Left kidney (tissue), 2 donors: Measurements from ENCODE around the gene BLOC1S6. TPM values are rescaled to one million over a fixed set of nuclear protein-coding genes. Genes with fewer than 3 reads are reported as not detected.

ENCODE experiments used
- DNase-seq: peaks from one replicate; pipeline ENCODE4 v3.0.0-alpha.2; 2013
- polyA plus RNA-seq: library from polyadenylated mRNA; unstranded; fragments of 120-200 nt; gene quantifications from one replicate; pipeline ENCODE4 v1.2.1, GENCODE V29; 2013; ENCODE audit not compliant: insufficient read length

The BLOC1S6 gene
- polyA plus RNA-seq, 1 donor = 53.3 TPM

DNA sequence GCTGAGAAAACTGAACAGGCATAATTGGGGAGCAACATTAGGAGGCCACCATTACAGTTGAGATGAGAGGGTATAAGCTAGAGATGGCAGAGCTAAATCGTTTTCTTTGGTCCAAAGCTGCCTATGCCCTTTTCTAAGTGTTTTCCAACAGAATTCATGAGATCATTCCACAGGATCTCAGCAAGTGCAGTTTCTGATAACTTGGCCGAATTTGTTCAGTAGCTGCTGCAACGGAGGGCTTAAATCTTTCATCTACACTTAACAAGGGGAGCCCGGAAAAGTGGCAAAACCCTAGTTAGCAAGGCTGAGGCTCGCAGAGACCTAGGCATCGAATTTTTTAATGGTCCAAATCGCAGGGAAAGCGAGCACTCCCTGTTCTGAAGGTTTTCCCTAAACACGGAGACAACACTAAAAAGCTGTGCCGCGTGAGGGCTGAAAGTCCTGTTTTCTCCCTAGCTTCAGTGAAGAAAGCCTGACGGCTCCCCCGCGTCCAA lies 531 bp upstream of the BLOC1S6 start:
- DNase-seq = no peak

GRCh38 chr15:45587863-45588170 lies 638 bp downstream of the BLOC1S6 start:
- no peak for DNase-seq

DNA sequence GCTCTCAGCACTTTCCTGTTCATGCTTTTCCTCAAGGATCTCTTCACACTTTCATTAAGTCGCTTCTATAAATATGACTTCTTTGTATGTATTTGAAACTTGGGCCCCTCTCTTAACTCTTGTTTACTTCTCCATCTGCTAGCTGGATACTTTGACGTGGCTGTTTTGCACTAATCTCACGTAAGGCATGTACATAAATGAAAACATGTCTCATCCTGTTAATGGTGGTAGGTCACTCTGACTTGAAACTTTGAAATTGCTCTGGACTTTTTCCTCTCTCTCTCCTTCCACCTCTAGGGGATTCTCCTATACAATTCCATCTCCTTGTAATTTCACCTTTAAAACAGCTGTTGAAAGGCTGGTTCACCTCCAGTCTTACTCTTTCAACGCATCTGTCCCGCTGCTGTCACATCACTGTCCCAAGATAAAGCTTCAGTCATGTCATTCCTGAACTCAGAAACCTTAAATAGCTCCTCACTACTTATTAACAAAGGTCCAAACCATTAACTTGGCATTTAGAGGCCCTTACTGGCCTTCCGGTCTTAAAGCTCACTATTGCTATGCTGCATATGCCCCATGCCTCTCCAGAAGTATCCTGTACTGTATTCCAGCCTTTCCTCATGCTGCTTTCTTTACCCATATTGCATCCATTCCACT lies 1.2 kb downstream of the BLOC1S6 start:
- peak; percentile 22 for DNase-seq

DNA sequence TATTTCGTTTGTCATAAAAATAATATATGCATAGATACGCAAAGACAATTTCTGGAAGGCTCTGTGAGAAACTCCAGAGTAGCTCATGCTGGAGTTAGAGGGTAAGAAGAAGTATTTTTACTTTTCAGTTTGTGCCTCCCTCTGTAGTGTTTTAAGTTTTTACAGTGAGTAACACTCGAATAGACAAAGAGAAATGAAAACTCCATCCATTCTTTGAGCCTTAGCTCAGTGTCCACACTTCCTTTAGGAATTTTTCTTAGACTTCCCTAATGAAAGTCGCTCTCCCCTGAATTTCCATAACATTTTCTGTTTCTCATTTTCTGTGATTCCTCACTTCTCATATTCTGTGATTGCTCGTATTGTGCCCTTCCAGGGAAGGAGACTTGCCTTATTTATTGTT lies 2.1 kb downstream of the BLOC1S6 start:
- DNase-seq = no peak

- no peak for DNase-seq
Observed at GRCh38 chr15:45594319-45594718, 7.1 kb downstream of the BLOC1S6 start.

DNA sequence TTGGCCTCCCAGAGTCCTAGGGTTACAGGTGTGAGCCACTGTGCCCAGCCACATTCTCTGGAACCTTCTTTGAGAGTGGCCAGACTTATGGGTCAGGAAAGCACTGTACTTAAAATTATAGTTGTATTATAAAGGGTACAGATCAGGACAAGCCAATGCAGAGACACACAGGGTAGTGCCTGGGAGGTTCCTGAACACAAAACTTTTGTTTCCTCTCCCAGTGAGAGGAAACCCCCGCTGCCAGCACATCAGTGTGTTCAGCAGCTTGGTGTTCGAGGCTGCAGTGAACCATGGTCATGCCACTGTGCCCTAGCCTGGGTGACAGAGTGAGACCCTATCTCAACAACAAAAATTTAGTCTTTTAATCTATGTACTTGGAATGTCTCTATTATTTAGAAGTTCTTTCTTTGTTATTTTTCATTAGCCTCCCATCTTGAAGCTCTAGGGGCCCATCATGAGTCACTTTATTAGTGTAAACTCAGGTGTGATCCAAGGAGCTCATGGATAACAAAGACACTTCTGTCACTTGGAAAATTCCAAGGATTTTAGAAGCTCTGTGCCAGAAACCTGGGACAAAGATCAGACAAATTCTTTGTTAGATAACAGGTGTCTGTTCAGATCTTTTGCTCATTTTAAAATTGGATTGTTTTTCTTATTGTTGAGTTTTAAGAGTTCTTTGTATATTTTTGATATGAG lies 7.8 kb downstream of the BLOC1S6 start:
- no peak for DNase-seq

DNA sequence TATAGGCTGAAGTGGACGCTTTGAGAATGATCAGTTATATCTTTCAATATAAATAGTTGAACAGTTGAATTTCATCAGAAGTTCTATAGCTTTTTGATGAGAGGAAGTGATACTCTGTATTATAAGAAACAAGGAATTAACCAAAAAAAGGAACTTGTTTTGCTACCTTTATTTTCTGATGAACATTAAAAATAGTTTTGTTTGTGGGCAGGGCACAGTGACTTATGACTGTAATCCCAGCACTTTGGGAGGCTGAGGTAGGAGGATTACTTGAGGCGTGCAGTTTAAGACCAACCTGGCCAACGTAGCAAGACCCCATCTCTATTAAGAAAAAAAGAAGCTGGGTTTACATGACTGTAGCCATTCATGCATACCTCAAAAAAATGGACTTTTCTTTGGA lies 16.7 kb downstream of the BLOC1S6 start:
- DNase-seq = no peak

DNA sequence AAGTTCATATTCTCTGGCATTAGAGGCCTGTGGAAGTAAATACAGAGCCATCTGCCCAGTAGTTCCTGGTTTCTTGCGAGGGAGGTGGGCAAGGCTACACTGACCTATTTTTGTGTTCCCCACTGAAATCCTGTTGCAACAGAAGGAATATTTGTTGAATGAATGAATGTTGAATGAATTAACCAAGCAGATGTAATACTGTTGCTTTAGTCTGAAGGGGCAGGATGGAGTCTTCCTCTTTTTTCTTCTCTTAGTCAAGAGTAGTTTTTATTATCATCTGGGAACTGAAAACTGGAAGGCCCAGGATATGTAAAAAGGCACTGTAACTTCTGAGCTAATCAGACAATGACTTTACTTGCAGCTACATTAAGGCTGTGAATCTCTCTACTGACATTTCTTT lies 17.1 kb downstream of the BLOC1S6 start:
- DNase-seq = no peak

DNA sequence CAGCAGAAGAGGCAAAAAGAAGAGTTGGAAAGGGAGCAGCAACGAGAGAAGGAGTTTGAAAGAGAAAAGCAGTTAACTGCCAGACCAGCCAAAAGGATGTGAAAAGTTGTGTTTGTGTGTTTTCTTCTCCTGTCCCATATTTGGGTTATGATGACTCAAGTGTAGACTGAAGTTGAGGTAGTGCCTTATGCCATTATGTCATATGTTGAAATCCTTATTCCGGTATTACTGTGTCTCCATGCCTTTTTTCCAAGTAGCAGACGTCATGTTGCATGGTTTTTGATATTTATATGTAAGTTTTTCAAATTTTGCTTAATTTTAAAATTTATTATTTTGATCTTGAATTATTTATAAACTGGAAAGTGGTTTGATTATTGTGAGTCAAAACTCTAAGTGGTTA lies 19.2 kb downstream of the BLOC1S6 start:
- DNase-seq = no peak

DNA sequence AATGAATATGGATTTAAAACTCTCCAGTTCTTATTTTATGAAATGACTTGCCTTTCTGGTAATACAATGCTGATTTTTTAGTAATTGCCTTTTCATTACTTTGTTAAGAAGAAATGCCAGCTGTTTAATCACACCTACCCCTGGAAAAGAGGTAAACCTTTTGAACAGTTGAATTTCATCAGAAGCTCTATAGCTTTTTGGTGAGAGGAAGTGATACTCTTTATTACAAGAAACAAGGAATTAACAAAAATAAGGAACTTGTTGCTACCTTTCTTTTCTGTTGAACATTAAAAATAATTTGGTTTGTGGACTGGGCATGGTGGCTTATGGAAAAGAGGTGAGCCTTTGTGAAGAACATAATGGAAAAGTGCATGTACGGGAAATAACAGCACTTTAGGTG lies 19.7 kb downstream of the BLOC1S6 start:
- no peak for DNase-seq

- no peak for DNase-seq
Observed at GRCh38 chr15:45611305-45611704, 24.1 kb downstream of the BLOC1S6 start.

GRCh38 chr15:45612790-45613415 lies 25.7 kb downstream of the BLOC1S6 start:
- DNase-seq = no peak

GRCh38 chr15:45616901-45617323 lies 29.7 kb downstream of the BLOC1S6 start:
- no peak for DNase-seq

DNA sequence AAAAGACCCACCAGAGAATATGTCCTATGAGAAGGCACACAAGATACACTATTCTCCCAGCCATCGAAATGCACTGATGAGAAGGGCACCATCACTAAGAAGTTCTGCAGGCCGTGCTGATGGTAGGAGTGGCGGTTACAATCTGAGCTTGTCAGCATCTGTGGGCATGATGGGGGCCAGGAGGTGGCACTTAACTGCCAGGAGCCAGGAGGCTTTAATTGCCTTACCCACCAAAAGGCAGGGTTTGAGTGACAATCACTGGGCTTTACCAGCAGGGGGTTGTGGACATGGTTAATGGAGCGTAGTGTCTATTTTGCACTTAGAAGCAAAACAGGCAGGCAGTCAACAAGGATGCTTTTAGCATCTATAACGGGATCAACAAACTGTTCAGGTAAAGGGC lies 31.6 kb downstream of the BLOC1S6 start:
- no peak for DNase-seq

- DNase-seq = no peak
Observed at GRCh38 chr15:45628136-45628535, 41.0 kb downstream of the BLOC1S6 start.

DNA sequence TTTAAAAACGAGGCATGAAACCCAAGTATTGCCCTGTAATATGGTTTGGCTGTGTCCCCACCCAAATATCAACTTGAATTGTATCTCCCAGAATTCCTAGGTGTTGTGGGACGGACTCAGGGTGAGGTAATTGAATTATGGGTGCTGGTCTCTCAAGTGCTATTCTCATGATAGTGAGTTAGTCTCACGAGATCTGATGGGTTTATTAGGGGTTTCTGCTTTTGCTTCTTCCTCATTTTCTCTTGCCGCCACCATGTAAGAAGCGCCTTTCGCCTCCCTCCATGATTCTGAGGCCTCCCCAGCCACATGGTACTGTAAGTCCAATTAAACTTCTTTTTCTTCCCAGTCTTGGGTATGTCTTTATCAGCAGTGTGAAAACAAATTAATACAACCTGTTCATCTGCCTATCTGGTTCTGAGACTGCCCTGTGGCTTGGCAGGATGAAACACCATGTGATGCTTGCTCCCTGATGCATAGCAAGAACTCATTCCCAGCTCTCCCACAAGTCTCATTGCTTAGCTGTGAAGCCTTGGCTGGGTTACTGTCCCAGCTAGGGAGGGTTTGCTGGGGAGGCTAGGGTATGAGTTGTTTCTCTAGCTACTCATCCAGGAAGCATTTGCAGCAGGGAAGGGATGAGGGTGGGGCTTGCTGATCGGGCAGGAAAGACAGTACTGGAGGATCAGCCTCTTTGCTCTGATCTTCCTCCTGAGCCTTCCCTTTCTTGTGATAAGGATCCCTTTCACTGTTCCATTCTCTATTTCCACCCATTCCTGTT lies 43.9 kb downstream of the BLOC1S6 start:
- DNase-seq = no peak

DNA sequence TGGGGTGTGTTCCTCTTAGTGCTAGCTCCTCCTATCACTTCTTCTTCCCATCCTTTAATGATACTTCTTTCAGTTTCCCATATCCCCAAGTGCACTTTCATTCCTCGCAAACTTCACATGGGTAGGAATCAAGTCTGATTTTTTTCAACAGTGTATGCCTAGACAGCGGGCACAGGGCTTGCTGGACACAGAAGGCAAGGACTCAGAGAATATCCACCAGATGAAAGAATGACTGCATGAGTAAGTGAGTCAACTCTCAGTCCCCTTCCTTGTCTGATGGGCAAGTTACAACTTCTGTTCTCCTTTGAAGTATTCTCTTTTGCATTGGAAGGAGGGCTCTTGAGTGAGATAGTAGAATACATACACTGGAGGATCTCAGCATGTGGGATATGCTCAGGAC lies 44.6 kb downstream of the BLOC1S6 start:
- no peak for DNase-seq

DNA sequence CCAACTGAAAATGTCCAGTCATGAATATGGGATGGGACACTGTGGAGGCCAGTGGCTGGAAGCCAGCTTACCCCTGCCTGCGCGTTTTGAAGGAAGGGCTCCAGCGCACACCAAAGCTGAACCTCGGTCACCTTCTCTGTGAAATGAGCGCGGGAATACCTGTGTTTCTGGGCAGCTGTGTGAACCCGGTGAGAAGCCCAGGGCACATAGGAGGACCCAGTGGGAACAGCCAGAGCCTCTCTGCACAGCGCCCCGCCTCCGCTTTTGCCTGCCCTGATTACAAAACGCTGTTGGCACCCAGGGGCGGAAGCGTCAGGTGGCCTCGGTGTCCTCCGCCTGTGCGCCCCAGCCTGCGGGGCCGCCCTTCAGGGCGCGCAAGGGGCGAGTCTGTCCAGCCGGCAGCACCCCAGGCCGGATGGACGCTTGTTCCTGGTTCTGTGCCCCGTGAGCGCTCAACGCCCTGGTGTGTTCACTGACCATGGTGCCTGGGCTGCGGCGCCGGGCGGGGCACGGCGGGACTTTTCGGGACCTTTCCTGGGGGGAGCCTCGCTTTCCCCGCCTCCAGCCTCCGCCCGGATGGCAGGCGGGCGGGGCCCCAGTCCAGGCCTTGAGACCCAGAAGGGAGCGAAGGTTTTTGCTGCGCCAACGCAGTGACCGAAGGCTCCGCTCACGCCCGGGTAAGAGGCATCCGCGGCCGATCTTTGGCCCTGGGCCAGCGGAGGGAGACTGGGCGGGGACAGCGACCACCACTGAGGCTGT lies 47.4 kb downstream of the BLOC1S6 start, which contains the start of gene SQOR:
SQOR (plus strand) TSS at position 598 of the 759 bp plus-strand sequence. CDS start 23,895 bp downstream, outside the sequence.
- DNase-seq = peak; percentile 45

GRCh38 chr15:45635191-45635638 lies 48.0 kb downstream of the BLOC1S6 start:
- DNase-seq = peak; percentile 43

- DNase-seq = no peak
Observed at GRCh38 chr15:45635763-45636292, 48.6 kb downstream of the BLOC1S6 start.

GRCh38 chr15:45637141-45637540 lies 50.0 kb downstream of the BLOC1S6 start:
- DNase-seq = no peak
